GM18498 (cell line): ENCODE data around the gene DFFB.
"Not testable (repeated sequence)": the region's sequence is repeated elsewhere in the genome, so short reads cannot be mapped to it uniquely, and the experiment has no call there.

Experiments used
- ATAC-seq: cut with Tn5 transposase; IDR thresholded peaks from one replicate; pipeline ENCODE4 v1.9.1; 2021; ENCODE audit warnings: mild to moderate bottlenecking, moderate library complexity; ENCODE audit not compliant: unreplicated experiment

Gene DFFB, protein sequence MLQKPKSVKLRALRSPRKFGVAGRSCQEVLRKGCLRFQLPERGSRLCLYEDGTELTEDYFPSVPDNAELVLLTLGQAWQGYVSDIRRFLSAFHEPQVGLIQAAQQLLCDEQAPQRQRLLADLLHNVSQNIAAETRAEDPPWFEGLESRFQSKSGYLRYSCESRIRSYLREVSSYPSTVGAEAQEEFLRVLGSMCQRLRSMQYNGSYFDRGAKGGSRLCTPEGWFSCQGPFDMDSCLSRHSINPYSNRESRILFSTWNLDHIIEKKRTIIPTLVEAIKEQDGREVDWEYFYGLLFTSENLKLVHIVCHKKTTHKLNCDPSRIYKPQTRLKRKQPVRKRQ

DNA sequence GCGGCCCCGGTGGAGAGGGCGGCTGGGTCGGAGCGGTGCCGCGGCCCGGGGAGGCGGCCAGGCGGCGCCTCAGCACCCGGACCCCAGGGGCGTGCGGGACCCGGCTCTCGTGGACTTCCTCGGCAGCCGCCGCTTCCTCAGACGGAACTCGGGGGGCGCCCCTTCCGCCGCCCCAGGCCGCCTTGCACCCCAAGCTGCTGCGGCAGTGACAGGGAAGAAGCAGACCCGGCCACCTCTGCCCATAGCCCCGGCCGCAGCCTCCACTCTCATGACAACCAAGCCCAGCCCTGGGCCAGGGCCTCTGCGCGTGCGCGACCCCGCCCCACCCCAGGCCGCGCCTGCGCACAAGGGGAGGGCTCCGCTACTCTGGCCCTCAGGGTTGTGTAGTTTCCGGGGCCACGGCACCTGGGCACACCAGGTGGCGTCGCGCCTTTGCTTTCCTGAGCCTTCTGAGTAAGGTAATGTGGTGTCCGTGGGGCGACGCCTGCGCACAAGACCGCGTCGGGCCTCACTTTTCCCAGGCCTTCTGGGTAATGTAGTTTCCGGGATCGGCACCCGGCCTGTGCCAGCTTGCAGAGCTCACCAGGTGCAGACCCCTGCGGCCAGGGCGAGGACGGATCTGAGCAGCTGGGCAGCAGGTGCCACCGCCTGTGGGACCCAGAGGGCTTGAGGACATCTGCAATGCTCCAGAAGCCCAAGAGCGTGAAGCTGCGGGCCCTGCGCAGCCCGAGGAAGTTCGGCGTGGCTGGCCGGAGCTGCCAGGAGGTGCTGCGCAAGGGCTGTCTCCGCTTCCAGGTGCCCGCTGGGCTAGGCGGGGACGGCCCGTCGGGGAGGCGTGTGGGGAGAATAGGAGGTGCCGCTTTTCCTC is at the start of gene DFFB, which contains the start of gene CEP104:
Gene DFFB, plus strand, starts transcription at position 554 of the 868 bp plus-strand sequence. Its CDS starts 128 bp downstream, at position 682.
Gene CEP104, minus strand, starts transcription at position 289 of the 868 bp plus-strand sequence. CDS start 4,804 bp downstream, outside the sequence.
- peak; percentile 95 for ATAC-seq

DNA sequence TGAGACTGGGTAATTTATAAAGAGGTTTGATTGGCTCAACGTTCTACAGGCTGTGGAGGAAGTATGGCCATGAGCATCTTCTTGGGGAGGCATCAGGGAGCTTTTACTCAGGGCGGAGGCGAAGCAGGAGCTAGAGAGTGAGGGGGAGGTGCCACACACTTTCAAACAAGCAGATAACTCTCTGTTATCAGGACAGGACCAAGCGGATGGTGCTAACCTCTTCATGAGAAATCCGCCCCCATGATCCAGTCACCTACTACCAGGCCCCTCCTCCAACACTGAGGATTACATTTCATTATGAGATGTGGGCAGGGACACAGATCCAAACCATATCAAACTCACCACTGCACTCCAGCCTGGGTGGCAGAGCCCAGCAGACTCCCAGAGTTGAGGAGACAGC is 49.5 kb upstream of the DFFB start:
- no peak for ATAC-seq

DNA sequence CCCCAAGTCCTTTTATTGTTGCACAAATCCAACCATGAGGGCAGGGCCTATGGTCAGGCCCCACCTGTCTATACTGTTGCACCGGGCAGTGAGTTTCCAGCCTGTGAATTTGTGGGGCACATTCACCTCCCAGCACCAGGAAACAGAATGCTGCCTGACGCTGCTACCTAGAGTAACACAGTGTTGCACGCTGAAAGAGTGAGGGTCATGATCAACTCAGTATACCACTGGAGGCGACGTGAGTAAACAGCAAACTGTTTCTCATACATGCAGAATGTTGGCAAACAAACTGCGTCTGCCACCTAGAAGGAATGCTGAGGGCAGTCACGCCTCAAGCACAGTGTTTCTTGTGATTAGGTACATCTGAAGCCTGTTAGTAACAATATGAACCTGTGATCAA is 47.6 kb upstream of the DFFB start:
- no peak for ATAC-seq

DNA sequence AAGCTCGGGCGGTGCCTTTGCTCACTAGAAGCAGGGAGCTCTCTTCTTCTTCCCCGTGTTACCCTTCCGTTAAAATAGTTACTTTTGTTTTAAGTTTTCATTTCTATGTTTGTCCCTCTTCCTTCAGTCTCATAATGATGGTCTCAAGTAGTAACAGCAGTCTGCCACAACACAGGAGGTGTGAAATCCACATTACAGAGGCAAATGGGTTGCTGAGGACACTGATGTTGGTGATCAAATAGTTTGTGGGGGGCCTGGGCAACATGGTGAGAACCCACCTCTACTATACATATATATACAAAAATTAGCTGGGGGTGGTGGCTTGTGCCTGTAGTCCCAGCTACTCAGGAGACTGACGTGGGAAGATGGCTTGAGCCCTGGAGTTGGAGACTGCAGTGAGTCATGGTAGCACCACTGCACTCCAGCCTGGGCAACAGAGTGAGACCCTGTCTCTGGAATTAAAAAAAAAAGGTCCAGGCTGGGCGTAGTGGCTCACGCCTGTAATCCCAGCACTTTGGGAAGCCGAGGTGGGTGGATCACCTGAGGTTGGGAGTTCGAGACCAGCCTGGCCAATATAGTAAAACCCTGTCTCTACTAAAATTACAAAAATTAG is 47.0 kb upstream of the DFFB start:
- ATAC-seq = not testable (repeated sequence)

DNA sequence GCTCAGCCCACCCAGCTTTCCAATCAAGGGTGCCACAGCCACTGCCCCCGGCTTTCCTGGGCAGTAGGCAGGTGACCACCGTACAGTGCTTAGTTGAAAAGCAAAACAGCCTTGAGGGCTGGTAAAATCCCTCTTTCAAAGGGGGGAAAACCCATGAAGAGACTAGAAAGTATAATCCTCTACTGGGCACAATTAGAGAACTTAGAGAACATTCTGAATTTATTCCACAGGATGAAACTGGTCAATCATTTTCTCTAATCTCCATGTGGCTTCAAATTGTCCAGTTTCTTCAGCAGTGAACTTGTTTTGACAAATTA is 45.7 kb upstream of the DFFB start:
- no peak for ATAC-seq

DNA sequence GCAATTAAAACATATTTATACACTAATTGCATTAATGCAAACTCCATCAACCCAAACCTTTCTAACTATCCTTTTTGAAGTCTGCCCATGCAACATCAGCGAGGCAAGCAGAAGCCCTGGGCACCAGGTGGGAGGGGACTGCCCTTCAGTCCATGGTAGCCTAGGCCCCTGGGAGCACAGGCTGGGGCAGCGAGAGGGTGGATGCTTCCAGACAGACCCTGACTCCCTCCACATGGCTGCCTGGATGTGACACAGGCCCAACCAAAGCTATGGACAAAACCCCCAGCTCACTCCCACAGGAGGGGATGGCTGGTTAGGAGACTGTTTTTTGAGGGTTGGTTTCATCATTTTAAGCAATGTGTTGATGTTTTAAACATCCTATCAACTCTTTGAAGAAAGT is 43.2 kb upstream of the DFFB start:
- ATAC-seq = no peak

DNA sequence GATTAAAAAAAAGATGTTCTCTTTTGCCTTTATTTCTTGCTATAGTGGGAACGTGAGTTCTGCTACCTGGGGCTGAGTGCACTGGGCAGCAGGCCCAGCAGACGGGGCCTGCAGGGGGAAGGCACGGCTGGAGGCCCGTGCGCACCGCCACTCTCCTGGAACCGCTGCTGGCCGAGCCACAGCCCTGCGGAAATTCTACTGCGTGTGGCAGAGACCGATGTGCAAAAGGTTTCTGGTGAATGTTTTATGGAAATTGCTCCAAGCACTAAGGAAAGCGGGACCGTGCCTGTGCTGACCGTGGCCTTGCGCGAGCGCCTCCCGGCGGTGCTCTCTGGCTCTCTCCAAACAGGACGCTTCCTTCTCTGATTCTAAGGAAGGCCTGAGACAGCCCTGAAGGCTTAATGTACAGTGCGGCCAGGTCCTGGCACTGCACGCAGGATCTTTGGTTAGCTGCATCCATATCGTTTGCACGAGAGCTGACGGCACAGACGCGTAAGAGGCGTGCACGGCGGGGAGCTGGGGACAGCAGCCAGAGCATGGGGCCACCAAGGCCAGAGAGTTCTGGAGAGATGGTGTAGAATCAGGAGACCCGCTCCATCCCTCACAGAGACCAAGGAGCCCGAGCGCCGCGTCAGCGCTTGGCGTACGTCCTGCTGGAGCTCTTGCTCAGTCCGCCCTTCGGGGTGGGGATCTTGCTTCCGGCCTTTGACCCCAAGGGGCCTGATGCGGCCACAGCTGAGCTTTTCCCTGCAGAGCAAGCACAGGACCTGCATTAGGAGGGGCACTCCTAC is 42.3 kb upstream of the DFFB start:
- ATAC-seq = no peak

DNA sequence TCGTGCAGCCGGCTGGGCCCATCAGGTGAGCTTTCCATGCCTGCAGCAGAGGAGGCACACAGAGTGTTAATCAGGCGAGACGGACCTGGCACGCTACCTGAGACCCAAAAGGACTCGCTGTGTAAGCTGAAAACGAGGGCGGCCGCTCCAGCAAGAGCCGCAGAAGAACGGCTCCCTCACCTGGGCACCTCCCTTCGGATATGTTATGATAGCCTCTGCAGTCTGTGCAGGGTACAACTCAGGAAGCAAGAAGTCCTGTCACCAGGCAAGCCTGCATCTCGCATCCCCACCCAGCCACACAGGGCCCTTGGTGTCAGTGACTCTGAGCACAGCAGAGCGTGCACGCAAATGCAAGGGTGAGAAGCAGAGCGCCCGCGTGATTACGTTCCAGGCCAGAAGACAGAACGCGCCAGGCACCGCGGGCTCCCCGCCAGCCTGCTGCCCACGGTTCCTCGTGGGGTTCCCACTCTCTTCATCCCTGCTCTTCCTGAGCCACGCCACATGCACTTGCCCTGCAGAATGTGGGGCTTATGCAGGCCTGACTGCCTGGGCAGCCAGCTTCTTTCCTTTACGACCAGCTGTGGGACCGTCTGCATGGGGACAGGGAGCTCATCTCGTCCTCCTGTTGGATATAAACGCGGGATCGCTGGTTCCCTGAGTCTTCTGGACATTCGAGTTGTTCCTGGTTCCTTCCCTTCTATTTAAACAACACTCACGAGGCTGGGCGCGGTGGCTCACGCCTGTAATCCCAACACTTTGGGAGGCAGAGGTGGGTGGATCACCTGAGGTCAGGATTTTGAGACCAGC is 40.7 kb upstream of the DFFB start:
- ATAC-seq = no peak

DNA sequence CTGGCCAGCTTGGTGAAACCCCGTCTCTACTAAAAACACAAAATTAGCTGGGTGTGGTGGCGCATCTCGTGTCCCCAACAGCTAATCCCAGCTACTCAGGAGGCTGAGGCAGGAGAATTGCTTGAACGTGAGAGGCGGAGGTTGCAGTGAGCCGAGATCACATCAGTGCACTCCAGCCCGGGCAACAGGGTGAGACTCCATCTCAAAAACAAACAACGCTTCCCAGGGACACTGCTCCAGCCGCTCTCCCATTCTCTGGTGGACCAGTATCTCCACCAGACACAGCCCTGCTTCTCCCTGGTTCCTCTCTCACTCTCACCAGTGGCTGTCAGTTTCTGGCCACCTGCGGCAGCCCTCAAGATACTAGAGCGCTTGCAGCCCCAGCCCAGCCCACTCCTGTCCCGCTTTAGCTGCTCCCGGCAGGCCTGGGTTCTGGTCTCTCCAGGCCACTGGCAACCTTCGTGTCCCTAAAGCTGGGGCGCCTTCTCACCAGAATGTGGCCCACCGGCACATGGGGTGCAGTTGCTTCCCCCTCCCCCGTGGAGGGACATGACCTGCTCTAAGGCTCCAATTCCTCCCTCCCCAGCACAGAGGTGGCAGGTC is 40.0 kb upstream of the DFFB start:
- ATAC-seq = no peak

DNA sequence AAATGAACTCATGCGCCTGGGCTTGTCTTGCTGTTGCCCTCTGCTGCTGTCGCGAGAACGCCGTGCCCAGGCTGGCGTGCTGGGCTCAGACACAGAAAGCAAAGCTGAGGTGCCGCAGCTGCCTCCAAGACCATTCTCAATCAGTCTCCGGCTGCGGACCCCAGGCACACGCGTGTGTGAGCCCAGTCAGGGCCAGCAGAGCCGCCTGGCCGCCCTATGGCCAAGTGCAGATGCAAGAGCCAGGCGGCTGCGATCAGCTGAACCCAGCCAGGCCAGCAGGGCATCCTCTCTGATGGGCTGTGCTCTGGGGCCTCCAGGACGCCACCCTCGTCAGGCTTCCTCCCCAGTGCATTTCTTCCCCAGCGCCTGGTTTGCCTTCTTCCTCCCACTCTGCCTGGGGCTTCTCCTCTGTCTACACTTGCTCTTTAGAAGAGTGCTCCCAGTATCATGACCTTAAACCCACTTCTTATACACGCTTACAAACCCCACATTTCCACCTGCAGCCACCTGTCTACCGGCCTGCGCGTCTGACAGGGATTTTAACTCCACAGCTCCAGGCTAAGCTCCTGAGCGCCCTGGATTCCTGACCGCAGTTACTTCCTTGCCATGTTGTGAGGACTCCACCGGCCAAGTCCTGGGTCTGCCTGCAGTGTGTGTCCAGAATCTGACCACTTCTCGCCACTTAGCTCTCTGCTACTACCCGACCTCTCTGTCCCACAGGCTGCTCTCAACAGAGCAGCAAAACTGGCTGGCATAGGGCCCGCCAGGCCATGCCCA is 39.3 kb upstream of the DFFB start:
- no peak for ATAC-seq

DNA sequence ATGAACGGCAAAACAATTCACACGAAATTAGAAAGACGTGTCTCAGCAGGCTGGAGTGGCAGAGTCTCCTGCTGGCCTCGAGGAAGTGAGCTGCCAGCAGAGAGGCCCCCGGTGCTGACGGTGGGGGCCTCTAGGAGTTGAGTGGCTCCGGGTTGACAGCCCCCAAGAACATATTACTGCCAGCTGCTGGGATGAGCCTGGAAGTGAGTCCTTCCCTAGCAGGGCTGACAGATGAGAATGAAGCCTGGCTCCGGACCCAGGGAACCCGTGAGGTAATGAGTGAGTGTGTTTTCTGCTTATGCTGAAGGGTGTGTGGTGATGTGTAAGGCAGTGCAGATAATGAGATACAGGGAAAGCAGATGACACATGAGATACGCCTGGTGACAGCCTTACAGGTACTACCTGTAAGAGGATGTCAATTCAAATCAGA is 37.5 kb upstream of the DFFB start:
- no peak for ATAC-seq

DNA sequence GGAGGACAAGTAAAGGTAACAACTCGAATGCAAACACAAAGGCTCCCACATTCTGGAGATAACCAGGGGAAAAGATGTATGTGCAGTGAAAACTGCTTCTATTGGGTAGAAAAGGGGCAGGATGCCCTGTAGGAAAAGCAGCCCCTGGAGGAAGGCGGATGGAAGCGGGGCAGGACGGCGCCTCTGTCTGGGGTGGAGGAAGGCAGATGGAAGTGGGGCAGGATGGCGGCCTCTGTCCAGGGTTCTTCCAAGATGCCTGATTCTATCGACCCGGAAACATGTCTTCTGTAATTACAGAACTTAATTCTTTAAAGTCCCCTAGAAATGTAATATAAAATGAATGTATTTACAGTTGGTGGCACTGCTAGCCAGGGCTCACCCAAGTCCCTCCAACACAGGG is 37.0 kb upstream of the DFFB start:
- no peak for ATAC-seq

DNA sequence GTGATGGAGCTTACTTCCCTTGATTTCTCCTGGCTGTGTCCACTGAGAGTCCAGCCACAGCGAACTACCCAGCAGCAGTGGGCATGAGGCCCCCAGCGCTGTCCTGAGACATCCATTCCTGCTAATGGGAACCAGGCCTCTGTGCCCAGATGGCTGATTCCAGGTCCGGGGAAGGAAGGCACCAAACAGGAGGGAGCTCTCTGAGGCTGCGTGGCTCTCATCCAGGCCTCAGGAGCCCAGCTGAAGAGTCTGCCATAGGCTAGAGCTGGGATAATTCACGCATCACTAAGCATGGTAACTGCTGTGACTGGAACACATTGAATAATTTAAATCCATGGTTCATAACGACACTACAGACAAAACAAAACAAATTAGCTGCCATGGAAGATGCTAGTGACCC is 36.3 kb upstream of the DFFB start:
- no peak for ATAC-seq

DNA sequence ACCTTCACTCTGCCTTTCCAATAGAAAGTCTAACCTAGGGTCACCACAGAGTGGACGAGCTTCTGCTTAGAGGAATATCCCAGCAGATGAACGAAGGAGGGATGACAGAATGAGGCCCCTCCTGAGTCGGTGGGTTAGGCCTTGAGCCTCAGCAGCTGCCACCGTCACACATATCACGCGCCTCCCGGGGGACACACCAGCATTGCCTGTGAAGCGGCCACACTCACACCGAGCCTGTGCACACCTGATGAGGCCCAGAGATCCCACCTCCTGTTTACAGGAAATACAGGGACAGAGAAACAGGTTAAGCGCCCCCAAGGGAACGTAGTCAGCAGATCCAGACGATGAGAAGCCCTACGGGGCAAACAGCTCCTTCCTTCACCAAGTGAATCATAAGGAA is 35.8 kb upstream of the DFFB start:
- ATAC-seq = no peak

DNA sequence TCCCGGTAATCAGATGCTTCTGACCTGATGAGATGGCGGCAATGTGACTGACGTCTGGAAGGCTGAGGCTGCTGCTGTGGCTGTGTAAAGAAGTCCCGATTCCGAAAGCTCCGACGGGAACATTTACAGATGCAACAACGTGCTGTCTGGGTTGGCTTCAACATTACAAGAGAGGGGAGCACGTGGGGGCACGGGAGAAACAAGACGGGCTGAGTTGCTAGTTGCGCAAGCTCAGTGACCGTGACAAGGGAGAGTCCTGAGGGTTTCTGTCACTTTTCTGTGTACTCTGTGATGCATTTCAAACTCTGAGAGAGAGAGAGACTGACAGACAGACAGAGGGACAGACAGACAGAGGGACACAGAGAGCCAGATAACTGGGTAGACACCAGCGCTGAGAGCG is 35.4 kb upstream of the DFFB start:
- ATAC-seq = no peak

DNA sequence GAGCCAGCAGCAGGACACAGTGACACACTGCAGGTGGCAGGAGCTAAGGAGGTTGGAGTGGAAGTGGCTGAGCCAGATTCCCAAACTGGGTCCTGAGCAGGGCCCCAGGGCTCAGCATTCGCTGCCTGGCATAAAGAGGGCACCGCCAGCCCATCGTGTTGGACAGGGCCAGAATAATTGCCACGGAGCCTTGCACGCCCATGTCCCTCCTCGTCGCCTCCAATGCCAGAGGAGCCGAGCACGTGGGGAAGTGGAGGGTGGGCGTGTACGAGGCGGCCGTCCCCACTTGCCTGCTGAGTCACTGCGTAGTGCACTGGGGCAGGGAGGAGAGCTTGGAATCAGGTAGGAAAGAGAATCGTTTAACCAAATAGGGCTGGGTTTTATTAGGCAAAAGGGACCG is 34.9 kb upstream of the DFFB start:
- ATAC-seq = no peak

DNA sequence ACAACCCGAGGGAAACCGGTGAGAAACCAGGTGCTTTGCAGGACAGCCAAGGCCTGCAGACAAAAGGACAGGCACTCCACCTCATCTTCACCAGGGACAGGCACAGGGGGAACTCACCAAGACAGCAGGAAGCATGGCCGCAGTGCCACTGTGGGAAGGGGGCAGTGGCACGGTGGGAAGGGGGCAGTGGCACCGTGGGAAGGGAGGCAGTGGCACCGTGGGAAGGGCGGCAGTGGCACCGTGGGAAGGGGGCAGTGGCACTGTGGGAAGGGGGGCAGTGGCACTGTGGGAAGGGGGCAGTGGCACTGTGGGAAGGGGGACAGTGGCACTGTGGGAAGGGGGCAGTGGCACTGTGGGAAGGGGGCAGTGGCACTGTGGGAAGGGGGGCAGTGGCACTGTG is 32.6 kb upstream of the DFFB start:
- no peak for ATAC-seq

DNA sequence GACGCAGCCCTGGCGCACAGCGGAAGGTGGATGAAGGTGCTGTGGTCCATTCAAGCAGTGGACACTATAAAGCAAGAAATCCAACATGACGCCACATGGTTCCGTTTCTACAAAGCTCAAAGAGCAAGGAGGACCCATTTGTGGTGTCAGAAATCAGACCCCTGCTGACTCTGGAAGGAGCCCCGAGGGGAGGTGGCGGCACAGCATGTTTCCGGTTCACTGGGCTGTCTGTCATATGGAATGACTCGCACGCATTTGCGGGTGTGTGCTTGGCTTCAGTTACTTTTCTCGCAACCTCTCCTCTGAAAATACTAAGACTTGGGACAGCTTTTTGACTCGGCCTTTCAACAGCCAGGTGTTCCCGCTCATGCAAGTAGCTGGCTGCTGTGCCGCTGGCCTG is 31.9 kb upstream of the DFFB start:
- ATAC-seq = no peak

DNA sequence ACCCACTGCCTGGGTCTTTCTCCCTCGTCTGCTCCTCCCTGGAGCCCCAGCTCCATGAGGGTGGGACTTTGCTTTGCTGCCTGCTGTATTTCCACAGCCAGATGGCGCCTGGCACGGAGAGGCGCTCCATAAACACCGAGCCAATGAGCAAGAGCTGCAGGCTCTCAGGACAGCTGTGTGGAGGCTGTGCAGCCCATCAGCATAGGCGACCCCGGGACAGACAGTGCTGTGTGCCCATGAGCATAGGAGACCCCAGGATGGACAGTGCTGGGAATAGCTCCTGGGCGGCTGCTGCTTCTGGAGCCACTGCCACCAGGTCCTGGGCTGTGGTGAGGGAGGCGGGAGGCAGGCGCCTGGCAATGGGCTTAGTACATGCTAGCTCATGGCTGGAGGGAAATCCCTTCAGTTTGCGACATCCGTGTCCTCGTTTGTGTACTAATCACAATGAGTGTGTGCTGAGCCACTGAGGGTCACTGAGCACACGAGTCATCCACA is 29.4 kb upstream of the DFFB start:
- ATAC-seq = no peak
